Transverse colon (tissue), 4 donors: Measurements from ENCODE around the gene RAB17. TPM values are rescaled to one million over a fixed set of nuclear protein-coding genes. Genes with fewer than 3 reads are reported as not detected.

Source experiments
- DNase-seq: peaks from one replicate; pipeline ENCODE4 v3.0.0-alpha.2; 2019
- H3K27ac ChIP-seq, 4 donors: fragments of 200-600 bp; sonication (generic); 2 replicates each; pipeline ENCODE4 v1.5.1; 2016 to 2018; ENCODE audit warnings: inconsistent platforms in 4 of 4
- H3K27me3 ChIP-seq: fragments of 200-600 bp; sonication (generic); 2 replicates; pipeline ENCODE4 v1.5.1; 2017; ENCODE audit warnings: inconsistent platforms
- H3K36me3 ChIP-seq, 4 donors: fragments of 200-600 bp; sonication (generic); 2 replicates each; pipeline ENCODE4 v1.5.1; 2017 to 2019; ENCODE audit warnings: inconsistent platforms in 4 of 4
- H3K4me1 ChIP-seq, 4 donors: fragments of 200-600 bp; sonication (generic); 2 replicates each; pipeline ENCODE4 v1.5.1; 2017 to 2020; ENCODE audit warnings: inconsistent platforms in 4 of 4
- H3K4me3 ChIP-seq, 4 donors: fragments of 200-600 bp; sonication (generic); 1 replicate in 1 of 4; 2 replicates in 3 of 4; pipeline versions ENCODE4 v1.5.1 to v1.6.1; 2017 to 2019; ENCODE audit warnings: inconsistent platforms in 4 of 4
- H3K9me3 ChIP-seq, 2 donors: fragments of 200-600 bp; sonication (generic); 2 replicates each; pipeline ENCODE4 v1.5.1; 2017 to 2019; ENCODE audit warnings: inconsistent platforms in 2 of 2
- EP300 ChIP-seq: sonication (generic); formaldehyde crosslinking; IDR thresholded peaks from one replicate; pipeline ENCODE4 v1.6.1; 2017; ENCODE audit warnings: antibody characterized with exemption, low read depth
- POLR2A ChIP-seq: fragments of 450-650 bp; IDR thresholded peaks from one replicate; pipeline ENCODE4 v1.6.1; 2016; ENCODE audit warnings: antibody characterized with exemption, mild to moderate bottlenecking, moderate library complexity
- POLR2AphosphoS5 ChIP-seq, 3 donors: sonication (generic); formaldehyde crosslinking; IDR thresholded peaks; one replicate each; pipeline ENCODE4 v1.6.1; 2016; ENCODE audit warnings: antibody characterized with exemption in 3 of 3
- WGBS, 2 donors: methylation state at CpG; one replicate each; pipeline ENCODE4 v1.1.5; 2018; ENCODE audit warnings: low coverage in 1 of 2; 5-methylcytosine and 5-hydroxymethylcytosine counted together
- in situ Hi-C, 4 donors: fragments of 200-750 bp; cut with MboI; loops; one replicate each; pipeline versions ENCODE4 v1.15.0 to v1.15.1; 2017; ENCODE audit warnings: low sequenced_read_pairs in 3 of 4, low pct_ligation_motif_present in 1 of 4, low pct_unique_long_range_greater_than_20kb in 1 of 4
- intact Hi-C: fragments of 100-400 bp; cut with DNase I; formaldehyde crosslinking; loops from one replicate; pipeline ENCODE4 v1.15.1; 2023; ENCODE audit warnings: low total_unique reads
- total RNA-seq, 4 donors: library from RNA; depleted of rRNA; stranded (reverse); fragments of >200 nt; gene quantifications; one replicate each; pipeline ENCODE4 v1.1.0, GENCODE V29; 2016
- TF ChIP-seq, protein P1 (sequence below), 5 experiments: fragments of 200-600 bp in 3 of 5; fragments of 450-650 bp in 2 of 5; sonication (generic) in 3 of 5; IDR thresholded peaks; 1 replicate in 2 of 5; 2 replicates in 3 of 5; pipeline ENCODE4 v1.5.1; 2016 to 2017; ENCODE audit warnings: antibody characterized with exemption in 5 of 5, inconsistent platforms in 3 of 5, mild to moderate bottlenecking in 2 of 5, moderate library complexity in 1 of 5

The RAB17 gene
- total RNA-seq, 4 donors from 2014 or later, result 25.1 to 104 (median 65.6) TPM

DNA sequence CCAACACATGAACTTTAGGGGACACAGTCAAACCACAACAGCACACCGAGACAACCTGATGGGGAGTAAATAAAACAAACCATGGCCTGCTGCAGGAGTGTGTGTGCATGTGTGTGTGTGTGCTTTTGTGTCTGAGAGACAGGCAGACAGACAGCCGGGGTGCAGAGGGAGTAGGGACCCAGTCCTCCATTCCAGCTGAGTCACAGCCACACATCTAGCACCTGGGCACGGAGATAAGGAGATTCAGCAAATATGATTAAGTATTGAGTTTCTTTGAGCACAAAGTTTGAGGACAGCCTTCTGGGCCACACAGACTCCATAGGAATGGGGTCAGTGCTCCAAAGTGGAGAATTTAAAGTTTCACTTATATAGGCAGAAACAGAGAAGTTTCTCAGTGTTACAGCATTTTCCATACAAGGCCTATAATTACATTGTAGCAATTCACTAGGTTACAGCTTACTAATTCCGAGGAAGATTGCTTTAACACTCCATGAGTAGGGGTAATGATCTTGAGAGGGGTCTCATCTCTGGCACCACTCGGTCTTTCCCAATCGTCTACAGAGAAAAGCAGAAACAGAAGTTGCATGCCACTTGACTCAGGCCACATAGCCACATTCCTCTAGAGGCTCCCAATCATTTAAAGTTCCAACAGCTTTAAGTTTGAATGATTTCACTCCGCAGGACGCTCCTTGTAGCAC lies 55.0 kb downstream of the RAB17 start:
- Histone ChIP-seq H3K27me3 (no peaks in the 10 kb centered on the region), H3K4me3 (no peak overlapping the region), H3K27ac (no peak overlapping the region), H3K36me3 (no peaks in the 10 kb centered on the region), H3K9me3 (no peaks in the 10 kb centered on the region), H3K4me1 (peaks cover 0 to 7% (median 2%) of the 10 kb centered on the region in 4 donors)
- in situ Hi-C loops, result no loop called here
- TF ChIP-seq POLR2AphosphoS5 (IDR thresholded peaks at IDR 0.05), result no peak
- no peak for TF ChIP-seq POLR2A
- TF ChIP-seq, protein P1, sequence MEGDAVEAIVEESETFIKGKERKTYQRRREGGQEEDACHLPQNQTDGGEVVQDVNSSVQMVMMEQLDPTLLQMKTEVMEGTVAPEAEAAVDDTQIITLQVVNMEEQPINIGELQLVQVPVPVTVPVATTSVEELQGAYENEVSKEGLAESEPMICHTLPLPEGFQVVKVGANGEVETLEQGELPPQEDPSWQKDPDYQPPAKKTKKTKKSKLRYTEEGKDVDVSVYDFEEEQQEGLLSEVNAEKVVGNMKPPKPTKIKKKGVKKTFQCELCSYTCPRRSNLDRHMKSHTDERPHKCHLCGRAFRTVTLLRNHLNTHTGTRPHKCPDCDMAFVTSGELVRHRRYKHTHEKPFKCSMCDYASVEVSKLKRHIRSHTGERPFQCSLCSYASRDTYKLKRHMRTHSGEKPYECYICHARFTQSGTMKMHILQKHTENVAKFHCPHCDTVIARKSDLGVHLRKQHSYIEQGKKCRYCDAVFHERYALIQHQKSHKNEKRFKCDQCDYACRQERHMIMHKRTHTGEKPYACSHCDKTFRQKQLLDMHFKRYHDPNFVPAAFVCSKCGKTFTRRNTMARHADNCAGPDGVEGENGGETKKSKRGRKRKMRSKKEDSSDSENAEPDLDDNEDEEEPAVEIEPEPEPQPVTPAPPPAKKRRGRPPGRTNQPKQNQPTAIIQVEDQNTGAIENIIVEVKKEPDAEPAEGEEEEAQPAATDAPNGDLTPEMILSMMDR (IDR thresholded peaks at IDR 0.05), result no peak
- no peak for TF ChIP-seq EP300
- DNase-seq, result no peak
- WGBS, 2 donors, result 89 to 100% methylated on average over 2 to 8 of the region's 8 CpGs
- intact Hi-C loops, result no loop called here

DNA sequence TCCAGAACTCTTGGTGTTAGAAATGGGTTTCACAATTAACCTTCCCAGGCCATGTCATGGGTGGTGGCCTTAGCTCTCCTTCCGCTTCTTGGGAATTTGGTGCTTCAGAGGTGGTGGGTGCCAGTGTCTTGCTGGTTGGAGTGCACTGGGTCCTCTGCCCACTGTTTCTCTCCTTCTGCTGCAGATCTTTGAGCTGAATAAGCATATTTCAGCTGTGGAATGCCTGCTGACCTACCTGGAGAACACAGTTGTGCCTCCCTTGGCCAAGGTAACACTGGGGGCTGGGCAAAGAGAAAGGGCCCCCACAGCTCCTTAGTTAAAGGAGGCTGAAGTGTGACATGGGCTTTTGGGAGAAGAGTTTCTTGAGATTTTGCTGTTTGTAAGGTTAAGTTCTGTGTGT lies 56.2 kb downstream of the RAB17 start:
- TF ChIP-seq POLR2AphosphoS5 (IDR thresholded peaks at IDR 0.05), result no peak
- no peak for TF ChIP-seq POLR2A
- no peak for TF ChIP-seq EP300
- no peak for DNase-seq
- Histone ChIP-seq H3K36me3 (no peaks in the 10 kb centered on the region), H3K27ac (no peak overlapping the region), H3K4me3 (no peak overlapping the region), H3K27me3 (no peaks in the 10 kb centered on the region), H3K4me1 (no peaks in the 10 kb centered on the region), H3K9me3 (no peaks in the 10 kb centered on the region)
- 100% methylated on average over 1 of the region's 1 CpG; no CpG with 5 or more reads in 1 of the 2 donors for WGBS, 2 donors
- in situ Hi-C loops, result no loop called here
- intact Hi-C loops, result no loop called here

DNA sequence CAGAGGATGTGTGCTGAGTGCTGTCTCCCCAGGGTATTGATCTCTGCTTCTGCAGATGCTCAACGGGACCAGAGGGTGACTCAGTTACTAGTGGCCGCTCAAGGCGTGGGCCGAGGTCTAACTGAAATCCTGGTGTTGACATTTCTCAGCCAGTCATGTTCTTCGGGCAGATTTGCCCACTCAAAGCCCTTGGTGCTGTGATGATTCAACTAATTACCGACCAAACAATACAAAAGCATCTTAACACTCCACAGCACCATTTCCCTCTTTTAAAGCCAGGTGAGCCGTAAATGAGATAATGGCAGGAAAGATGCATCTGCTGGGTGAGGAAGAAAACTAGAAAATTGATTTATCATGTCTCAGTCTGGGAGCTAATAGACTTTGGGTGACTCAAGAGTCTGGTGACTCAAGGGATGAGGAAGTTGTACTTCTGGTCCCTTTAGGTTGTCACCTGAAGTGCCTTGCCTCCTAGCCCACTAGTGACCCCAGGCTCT lies 56.8 kb downstream of the RAB17 start:
- Histone ChIP-seq H3K4me1 (no peaks in the 10 kb centered on the region), H3K36me3 (no peaks in the 10 kb centered on the region), H3K9me3 (no peaks in the 10 kb centered on the region), H3K27me3 (no peaks in the 10 kb centered on the region), H3K4me3 (no peak overlapping the region), H3K27ac (no peak overlapping the region)
- in situ Hi-C loops, result no loop called here
- DNase-seq, result no peak
- intact Hi-C loops, result no loop called here
- 80 to 89% methylated on average over 1 to 7 of the region's 7 CpGs for WGBS, 2 donors
- no peak for TF ChIP-seq EP300
- TF ChIP-seq POLR2A, result no peak
- no peak for TF ChIP-seq POLR2AphosphoS5 (IDR thresholded peaks at IDR 0.05)
- TF ChIP-seq, protein P1 (IDR thresholded peaks at IDR 0.05), result no peak

DNA sequence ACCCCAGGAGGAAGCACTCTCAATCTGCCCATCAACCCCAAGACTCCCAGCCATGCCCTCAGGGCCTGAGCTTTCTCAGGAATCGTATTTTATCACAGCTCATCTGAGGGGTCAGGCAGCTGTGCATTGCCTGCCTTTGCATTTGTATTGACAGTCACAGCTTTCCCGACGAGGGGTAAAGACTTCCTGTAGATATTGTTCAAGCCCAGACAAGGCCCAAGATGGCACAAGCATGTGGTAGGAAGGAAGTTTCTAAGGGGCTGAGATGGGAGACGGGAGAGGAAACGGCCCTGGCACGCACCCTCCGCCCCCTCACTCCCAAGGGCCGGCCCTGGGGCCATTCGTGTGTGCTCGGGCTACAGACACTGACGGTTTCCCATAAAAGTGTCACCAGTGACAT lies 58.4 kb downstream of the RAB17 start:
- Histone ChIP-seq H3K4me3 (no peak overlapping the region), H3K4me1 (no peaks in the 10 kb centered on the region), H3K9me3 (no peaks in the 10 kb centered on the region), H3K27me3 (no peaks in the 10 kb centered on the region), H3K27ac (no peak overlapping the region), H3K36me3 (no peaks in the 10 kb centered on the region)
- 79% methylated on average over 11 of the region's 11 CpGs; no CpG with 5 or more reads in 1 of the 2 donors for WGBS, 2 donors
- intact Hi-C loops (no loop called here), in situ Hi-C loops (no loop called here)
- TF ChIP-seq POLR2A (no peak), EP300 (no peak), POLR2AphosphoS5 (IDR thresholded peaks at IDR 0.05) (no peak)
- TF ChIP-seq, protein P1 (IDR thresholded peaks at IDR 0.05), result no peak
- DNase-seq, result no peak
